Duodenal mucosa (tissue), 2 donors: ENCODE data around the gene SETD1B.
A peak's percentile ranks its signal among the peaks of the same experiment; 100 is the strongest.

Source experiments
- H3K27ac ChIP-seq: one replicate; pipeline ENCODE4 v1.7.0; 2013; ENCODE audit warnings: low read depth, low read length
- H3K27me3 ChIP-seq, 2 donors: one replicate each; pipeline ENCODE4 v1.7.0; 2013; ENCODE audit warnings: low read length in 2 of 2, control low read depth in 1 of 2; ENCODE audit not compliant: insufficient read depth in 2 of 2, control insufficient read depth in 1 of 2
- H3K36me3 ChIP-seq, 2 donors: one replicate each; pipeline ENCODE4 v1.7.0; 2013; ENCODE audit warnings: low read length in 2 of 2, control low read depth in 1 of 2; ENCODE audit not compliant: insufficient read depth in 2 of 2, control insufficient read depth in 1 of 2
- H3K4me1 ChIP-seq, 2 donors: one replicate each; pipeline ENCODE4 v1.7.0; 2013; ENCODE audit warnings: low read length in 2 of 2, control low read depth in 1 of 2; ENCODE audit not compliant: insufficient read depth in 2 of 2, control insufficient read depth in 1 of 2
- H3K4me3 ChIP-seq, 2 donors: one replicate each; pipeline ENCODE4 v1.7.0; 2013; ENCODE audit warnings: low read length in 2 of 2, low read depth in 1 of 2
- H3K9ac ChIP-seq, 2 donors: one replicate each; pipeline ENCODE4 v1.7.0; 2013; ENCODE audit warnings: low read length in 2 of 2, low read depth in 1 of 2
- H3K9me3 ChIP-seq, 2 donors: one replicate each; pipeline ENCODE4 v1.7.0; 2013; ENCODE audit warnings: low read length in 2 of 2, control low read depth in 1 of 2; ENCODE audit not compliant: control insufficient read depth in 1 of 2

Gene SETD1B

DNA sequence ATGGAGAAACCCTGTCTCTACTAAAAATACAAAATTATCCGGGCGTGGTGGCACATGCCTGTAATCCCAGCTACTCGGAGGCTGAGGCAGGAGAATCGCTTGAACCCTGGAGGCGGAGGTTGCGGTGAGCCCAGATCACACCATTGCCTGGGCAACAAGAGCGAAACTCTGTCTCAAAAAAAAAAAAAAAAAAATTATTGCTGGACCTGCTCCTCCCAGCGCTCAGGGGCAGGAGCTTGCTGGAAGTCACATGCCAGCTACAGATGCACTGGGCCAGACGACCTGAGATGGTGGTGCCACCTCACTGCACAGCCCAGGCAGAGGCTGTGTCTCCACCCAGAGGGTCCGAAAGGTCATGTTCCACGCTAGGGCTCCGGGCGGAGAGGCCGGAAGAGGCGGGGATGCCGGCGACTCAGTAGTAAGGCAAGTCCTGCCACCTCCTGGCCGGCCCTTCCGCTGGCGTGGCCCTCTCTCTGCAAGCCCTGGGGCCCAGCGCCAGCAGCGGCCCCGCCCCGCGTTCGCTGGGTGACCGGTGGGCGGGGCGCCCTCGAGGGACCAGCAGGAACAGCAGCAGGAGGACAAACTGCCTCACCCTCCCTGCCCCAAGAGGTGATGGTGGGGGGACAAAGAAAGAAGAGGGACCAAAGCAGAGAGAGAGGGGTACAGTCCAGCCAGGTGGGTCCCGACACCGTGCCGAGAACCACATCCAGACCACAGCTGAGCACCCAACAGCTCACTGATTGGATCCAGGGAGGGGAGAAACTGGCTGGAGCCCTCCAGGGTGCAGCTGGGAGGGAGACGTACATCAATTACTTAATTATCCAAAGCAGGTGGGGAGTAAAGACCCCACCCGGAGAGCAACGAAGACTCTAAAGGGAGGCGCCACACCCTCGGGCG, 6.7 kb upstream of the SETD1B start:
- Histone ChIP-seq H3K9me3 (no peaks in the 10 kb centered on the region), H3K9ac (peak overlapping the region; percentile 76 to 86), H3K36me3 (peaks cover 6 to 7% of the 10 kb centered on the region in 2 donors), H3K4me3 (peak overlapping the region; percentile 51 to 87), H3K27ac (peak overlapping the region; percentile 100), H3K27me3 (no peaks in the 10 kb centered on the region), H3K4me1 (peaks cover 53 to 64% of the 10 kb centered on the region in 2 donors)

DNA sequence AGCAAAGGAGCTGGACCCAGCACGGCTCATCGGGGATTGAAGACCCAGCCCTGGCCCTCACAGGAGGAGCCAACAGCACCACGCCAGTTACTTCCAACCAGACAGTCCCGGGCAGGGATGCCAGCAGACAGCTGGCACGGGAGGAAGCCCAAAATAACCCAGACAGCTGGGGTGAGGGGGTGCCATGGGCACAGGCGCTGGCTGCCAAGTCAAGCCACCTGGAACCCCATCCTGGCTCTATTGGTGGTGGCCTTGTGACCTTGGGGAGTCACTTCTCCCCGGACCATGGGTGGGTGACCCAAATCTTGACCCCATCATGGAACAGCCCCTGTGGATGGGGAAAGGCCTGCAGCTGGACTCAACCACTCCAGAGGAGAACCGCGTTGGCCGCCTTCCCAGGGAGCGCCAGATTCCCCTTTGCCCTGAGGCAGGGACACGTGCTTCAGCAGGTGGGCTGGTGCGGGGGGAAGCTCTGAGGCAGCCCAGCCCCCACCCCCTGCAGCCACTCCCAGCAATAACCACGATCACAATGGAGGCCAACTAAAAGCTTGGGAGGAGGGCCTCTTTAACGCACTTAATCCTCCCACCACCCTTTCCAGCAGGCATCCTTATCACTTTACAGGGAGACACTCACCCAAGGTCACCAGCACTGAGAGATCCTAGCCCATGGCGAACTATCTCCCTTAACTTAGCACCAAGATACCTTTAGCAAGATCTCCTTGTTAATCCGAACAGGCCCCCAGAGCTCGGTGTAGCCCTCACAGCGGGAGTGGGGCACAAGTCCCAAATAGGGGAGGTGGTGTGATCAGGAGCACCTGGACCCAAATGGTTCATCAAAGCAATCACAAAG, 5.6 kb upstream of the SETD1B start:
- peak overlapping the region; percentile 51 to 87 for H3K4me3 ChIP-seq
- H3K4me1 ChIP-seq = peaks cover 46 to 54% of the 10 kb centered on the region in 2 donors
- H3K9ac ChIP-seq = peak overlapping the region; percentile 76 to 86

DNA sequence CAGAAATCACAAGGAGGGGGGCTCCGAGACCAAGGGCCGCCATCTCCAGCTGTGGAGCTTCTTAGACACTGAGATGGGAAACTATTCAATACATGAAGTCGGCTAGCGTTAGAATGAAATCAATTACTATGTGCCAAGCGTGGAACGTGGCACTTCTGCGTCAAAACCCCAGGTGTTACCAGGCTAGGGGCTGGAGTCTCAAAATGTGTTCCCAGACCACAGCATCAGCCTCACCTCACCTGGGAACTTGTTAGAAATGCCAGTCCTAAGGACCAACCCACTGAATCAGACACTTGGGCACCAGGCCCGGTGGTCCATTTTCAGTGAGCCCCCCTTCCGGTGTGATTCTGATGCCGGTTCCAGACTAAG, 5.0 kb upstream of the SETD1B start:
- Histone ChIP-seq H3K27ac (peak overlapping the region; percentile 100), H3K27me3 (no peaks in the 10 kb centered on the region), H3K9me3 (no peaks in the 10 kb centered on the region), H3K36me3 (peaks cover 6 to 7% of the 10 kb centered on the region in 2 donors), H3K4me3 (peak overlapping the region; percentile 51 to 87), H3K4me1 (peaks cover 46 to 50% of the 10 kb centered on the region in 2 donors), H3K9ac (peak overlapping the region; percentile 76 to 86)

More for the DNA sequence above, 5.6 kb upstream of the SETD1B start:
- Histone ChIP-seq H3K36me3 (peaks cover 6 to 7% of the 10 kb centered on the region in 2 donors), H3K27me3 (no peaks in the 10 kb centered on the region), H3K9me3 (no peaks in the 10 kb centered on the region), H3K27ac (peak overlapping the region; percentile 100)

GRCh38 chr12:121799156-121799841, 4.5 kb upstream of the SETD1B start:
- Histone ChIP-seq H3K9me3 (no peaks in the 10 kb centered on the region), H3K27me3 (no peaks in the 10 kb centered on the region), H3K4me1 (peaks cover 45% of the 10 kb centered on the region in 2 donors), H3K36me3 (peaks cover 6 to 7% of the 10 kb centered on the region in 2 donors), H3K9ac (peak overlapping the region; percentile 86 to 98), H3K4me3 (peak overlapping the region; percentile 68 to 87), H3K27ac (peak overlapping the region; percentile 100)

GRCh38 chr12:121799842-121800693, 3.7 kb upstream of the SETD1B start:
- peak overlapping the region; percentile 100 for H3K27ac ChIP-seq
- H3K36me3 ChIP-seq = peaks cover 6 to 7% of the 10 kb centered on the region in 2 donors
- H3K9ac ChIP-seq = peak overlapping the region; percentile 77 to 98
- H3K27me3 ChIP-seq = no peaks in the 10 kb centered on the region
- H3K9me3 ChIP-seq = no peaks in the 10 kb centered on the region
- peak overlapping the region; percentile 68 to 87 for H3K4me3 ChIP-seq
- peaks cover 38% of the 10 kb centered on the region in 2 donors for H3K4me1 ChIP-seq

GRCh38 chr12:121800694-121801594, 2.9 kb upstream of the SETD1B start:
- peak overlapping the region; percentile 98 to 99 for H3K9ac ChIP-seq

GRCh38 chr12:121801595-121802484, 2.0 kb upstream of the SETD1B start:
- Histone ChIP-seq H3K4me3 (peak overlapping the region; percentile 75 to 87), H3K4me1 (peaks cover 35% of the 10 kb centered on the region in 2 donors), H3K9me3 (no peaks in the 10 kb centered on the region), H3K9ac (peak overlapping the region; percentile 98 to 99), H3K27me3 (no peaks in the 10 kb centered on the region), H3K36me3 (peaks cover 4 to 6% of the 10 kb centered on the region in 2 donors), H3K27ac (peak overlapping the region; percentile 100)

More at GRCh38 chr12:121800694-121801594, 2.9 kb upstream of the SETD1B start:
- Histone ChIP-seq H3K36me3 (peaks cover 4 to 6% of the 10 kb centered on the region in 2 donors), H3K27me3 (no peaks in the 10 kb centered on the region), H3K9me3 (no peaks in the 10 kb centered on the region), H3K27ac (peak overlapping the region; percentile 100), H3K4me1 (peaks cover 33% of the 10 kb centered on the region in 2 donors), H3K4me3 (peak overlapping the region; percentile 75 to 87)

DNA sequence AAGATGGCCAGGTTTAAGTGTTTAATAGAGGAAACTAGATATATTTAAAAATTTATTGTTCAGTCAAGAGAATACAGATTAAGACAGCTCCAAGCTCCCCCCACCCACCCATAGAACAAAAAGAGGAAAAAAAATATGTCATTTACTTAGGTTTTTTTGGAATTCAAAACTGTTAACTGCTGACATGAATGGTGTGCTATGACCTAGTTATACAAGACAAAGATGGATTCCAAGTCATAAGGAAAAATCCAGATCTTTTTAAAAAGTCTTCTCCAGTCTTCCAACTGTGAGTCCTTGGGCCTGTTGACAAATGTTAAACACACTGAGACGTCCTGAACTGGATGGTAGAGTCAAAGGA, 1.3 kb upstream of the SETD1B start:
- H3K4me3 ChIP-seq = peak overlapping the region; percentile 75 to 87
- peak overlapping the region; percentile 98 to 99 for H3K9ac ChIP-seq
- H3K27me3 ChIP-seq = no peaks in the 10 kb centered on the region
- H3K9me3 ChIP-seq = no peaks in the 10 kb centered on the region
- H3K4me1 ChIP-seq = peaks cover 37 to 39% of the 10 kb centered on the region in 2 donors
- H3K36me3 ChIP-seq = peaks cover 4 to 8% of the 10 kb centered on the region in 2 donors
- peak overlapping the region; percentile 100 for H3K27ac ChIP-seq
